HL-60 (cell line): Measurements from ENCODE around the gene ADAMTS3.

Source experiments
- DNase-seq, 2 experiments: peaks; one replicate each; pipeline ENCODE4 v3.0.0-alpha.2; 2010 to 2020; ENCODE audit warnings: low read depth in 1 of 2, low spot score in 1 of 2
- H3K27ac ChIP-seq: fragments of 250-450 bp; sonication (Bioruptor Pico); replicated peaks from 2 replicates; pipeline ENCODE4 v1.5.1; 2020; ENCODE audit warnings: mild to moderate bottlenecking, moderate library complexity
- H3K27me3 ChIP-seq: fragments of 250-450 bp; sonication (Bioruptor Pico); 2 replicates; pipeline ENCODE4 v1.5.1; 2021; ENCODE audit warnings: mild to moderate bottlenecking, moderate library complexity; ENCODE audit not compliant: insufficient read depth, poor library complexity, severe bottlenecking
- H3K4me3 ChIP-seq: replicated peaks from 2 replicates; pipeline ENCODE4 v1.5.1; 2011; ENCODE audit warnings: mild to moderate bottlenecking, control low read depth, low read length; ENCODE audit not compliant: insufficient read depth
- CTCF ChIP-seq: IDR thresholded peaks from one replicate; pipeline ENCODE4 v1.5.1; 2011; ENCODE audit warnings: low read length, control low read depth, inconsistent platforms; ENCODE audit not compliant: insufficient read depth
- GABPA ChIP-seq: IDR thresholded peaks from 2 replicates; pipeline ENCODE4 v1.6.1; 2012; ENCODE audit warnings: low read depth
- POLR2AphosphoS5 ChIP-seq: IDR thresholded peaks from 2 replicates; pipeline ENCODE4 v1.6.1; 2012; ENCODE audit warnings: low read depth
- REST ChIP-seq: IDR thresholded peaks from 2 replicates; pipeline ENCODE4 v1.6.1; 2012; ENCODE audit warnings: low read depth; ENCODE audit not compliant: insufficient replicate concordance
- SPI1 ChIP-seq: IDR thresholded peaks from 2 replicates; pipeline ENCODE4 v1.6.1; 2012; ENCODE audit warnings: low read depth, mild to moderate bottlenecking, borderline replicate concordance

The ADAMTS3 gene

GRCh38 chr4:72387959-72388358 is 181.1 kb downstream of the ADAMTS3 start:
- Histone ChIP-seq H3K27me3 (no peaks in the 10 kb centered on the region), H3K27ac (no peak overlapping the region), H3K4me3 (no peak overlapping the region)
- TF ChIP-seq POLR2AphosphoS5 (no peak), SPI1 (no peak), REST (no peak), CTCF (no peak), GABPA (no peak)
- no peak for DNase-seq

GRCh38 chr4:72383439-72383838 is 185.6 kb downstream of the ADAMTS3 start:
- no peak for TF ChIP-seq POLR2AphosphoS5
- no peak for TF ChIP-seq SPI1
- TF ChIP-seq CTCF, result no peak
- TF ChIP-seq GABPA, result no peak
- no peak for TF ChIP-seq REST
- Histone ChIP-seq H3K27ac (no peak overlapping the region), H3K27me3 (no peaks in the 10 kb centered on the region), H3K4me3 (no peak overlapping the region)
- DNase-seq, result no peak

GRCh38 chr4:72378901-72379300 is 190.1 kb downstream of the ADAMTS3 start:
- H3K27me3 ChIP-seq, result no peaks in the 10 kb centered on the region
- TF ChIP-seq POLR2AphosphoS5 (no peak), REST (no peak), GABPA (no peak), CTCF (no peak), SPI1 (no peak)
- no peak overlapping the region for H3K4me3 ChIP-seq
- no peak overlapping the region for H3K27ac ChIP-seq
- no peak for DNase-seq
